H9 (cell line): ENCODE results near the gene SIGLEC1. TPM values are rescaled to one million over a fixed set of nuclear protein-coding genes. Genes with fewer than 3 reads are reported as not detected.

Source experiments
- DNase-seq: peaks from one replicate; pipeline ENCODE4 v3.0.0-alpha.2; 2017
- H2AFZ ChIP-seq: one replicate; pipeline ENCODE4 v1.6.1; 2013; ENCODE audit warnings: mild to moderate bottlenecking, low read length, control low read depth, moderate library complexity
- H2AK5ac ChIP-seq: 2 replicates; pipeline ENCODE4 v1.6.1; 2013; ENCODE audit warnings: low read length, control low read depth, mixed read lengths; ENCODE audit not compliant: insufficient read length
- H2BK120ac ChIP-seq: one replicate; pipeline ENCODE4 v1.6.1; 2013; ENCODE audit warnings: low read depth, mild to moderate bottlenecking, low read length, control low read depth, inconsistent platforms; ENCODE audit not compliant: poor library complexity, severe bottlenecking
- H2BK12ac ChIP-seq: 2 replicates; pipeline ENCODE4 v1.6.1; 2013; ENCODE audit warnings: low read length, control low read depth, mixed read lengths, low read depth; ENCODE audit not compliant: insufficient read length
- H2BK15ac ChIP-seq: 2 replicates; pipeline ENCODE4 v1.6.1; 2013; ENCODE audit warnings: low read depth, low read length, control low read depth
- H2BK20ac ChIP-seq: one replicate; pipeline ENCODE4 v1.6.1; 2013; ENCODE audit warnings: low read depth, mild to moderate bottlenecking, low read length, control low read depth, inconsistent platforms; ENCODE audit not compliant: poor library complexity, severe bottlenecking
- H2BK5ac ChIP-seq: 2 replicates; pipeline ENCODE4 v1.6.1; 2013; ENCODE audit warnings: low read length, control low read depth, mixed read lengths; ENCODE audit not compliant: insufficient read length
- H3K14ac ChIP-seq: 2 replicates; pipeline ENCODE4 v1.6.1; 2013; ENCODE audit warnings: low read length, control low read depth; ENCODE audit not compliant: insufficient read depth
- H3K18ac ChIP-seq: 2 replicates; pipeline ENCODE4 v1.6.1; 2013; ENCODE audit warnings: low read depth, mild to moderate bottlenecking, mixed read lengths, low read length, control low read depth; ENCODE audit not compliant: insufficient read length
- H3K23ac ChIP-seq: 2 replicates; pipeline ENCODE4 v1.6.1; 2013; ENCODE audit warnings: low read length, control low read depth, mixed read lengths, low read depth; ENCODE audit not compliant: insufficient read length
- H3K23me2 ChIP-seq: 2 replicates; pipeline ENCODE4 v1.6.1; 2013; ENCODE audit warnings: low read depth, mild to moderate bottlenecking, mixed read lengths, low read length, control low read depth; ENCODE audit not compliant: insufficient read length, poor library complexity, severe bottlenecking
- H3K27ac ChIP-seq: 2 replicates; pipeline ENCODE4 v1.5.1; 2013; ENCODE audit warnings: low read length, control low read depth, mixed read lengths, low read depth; ENCODE audit not compliant: insufficient read length
- H3K27me3 ChIP-seq: 2 replicates; pipeline ENCODE4 v1.6.1; 2013; ENCODE audit warnings: low read length, control low read depth, inconsistent platforms; ENCODE audit not compliant: insufficient read depth
- H3K4ac ChIP-seq: 2 replicates; pipeline ENCODE4 v1.6.1; 2013; ENCODE audit warnings: low read depth, mild to moderate bottlenecking, control low read depth, inconsistent platforms, low read length, moderate library complexity
- H3K4me1 ChIP-seq: 2 replicates; pipeline ENCODE4 v1.6.1; 2013; ENCODE audit warnings: low read length, control low read depth, inconsistent platforms; ENCODE audit not compliant: insufficient read depth
- H3K4me2 ChIP-seq: 2 replicates; pipeline ENCODE4 v1.6.1; 2013; ENCODE audit warnings: low read length, control low read depth, mixed read lengths; ENCODE audit not compliant: insufficient read length, insufficient read depth
- H3K56ac ChIP-seq: 2 replicates; pipeline ENCODE4 v1.6.1; 2013; ENCODE audit warnings: low read depth, mild to moderate bottlenecking, mixed read lengths, low read length, control low read depth; ENCODE audit not compliant: insufficient read length
- H3K79me1 ChIP-seq: 2 replicates; pipeline ENCODE4 v1.6.1; 2013; ENCODE audit warnings: low read depth, mild to moderate bottlenecking, moderate library complexity, low read length, control low read depth, inconsistent platforms; ENCODE audit not compliant: insufficient read depth, poor library complexity, severe bottlenecking
- H3K79me2 ChIP-seq: 2 replicates; pipeline ENCODE4 v1.6.1; 2013; ENCODE audit warnings: low read length, control low read depth, inconsistent platforms; ENCODE audit not compliant: insufficient read depth
- H3K9ac ChIP-seq: 2 replicates; pipeline ENCODE4 v1.6.1; 2013; ENCODE audit warnings: low read length, control low read depth, mixed read lengths; ENCODE audit not compliant: insufficient read length; ENCODE audit errors: extremely low read depth
- H3K9me3 ChIP-seq: one replicate; pipeline ENCODE4 v1.6.1; 2013; ENCODE audit warnings: low read depth, low read length, inconsistent platforms; ENCODE audit not compliant: control insufficient read depth
- H3T11ph ChIP-seq: one replicate; pipeline ENCODE4 v1.6.1; 2013; ENCODE audit warnings: mild to moderate bottlenecking, low read length, control low read depth, inconsistent platforms
- H4K20me1 ChIP-seq: one replicate; pipeline ENCODE4 v1.6.1; 2013; ENCODE audit not compliant: control insufficient read depth, insufficient read length, insufficient read depth
- H4K5ac ChIP-seq: 2 replicates; pipeline ENCODE4 v1.6.1; 2013; ENCODE audit warnings: low read depth, mild to moderate bottlenecking, mixed read lengths, low read length, control low read depth; ENCODE audit not compliant: insufficient read length
- H4K8ac ChIP-seq: replicated peaks from 2 replicates; pipeline ENCODE4 v1.6.1; 2013; ENCODE audit warnings: low read length, control low read depth, mixed read lengths, low read depth; ENCODE audit not compliant: insufficient read length
- H4K91ac ChIP-seq: 2 replicates; pipeline ENCODE4 v1.6.1; 2013; ENCODE audit warnings: low read depth, mild to moderate bottlenecking, moderate library complexity, mixed read lengths, low read length, control low read depth; ENCODE audit not compliant: insufficient read length
- H3K27ac Mint-ChIP-seq, 3 experiments: 2 replicates in 2 of 3; 3 replicates in 1 of 3; pipeline ENCODE4 v1.8.0; 2020 to 2021; ENCODE audit warnings: mixed read lengths in 3 of 3, mild to moderate bottlenecking in 1 of 3, moderate library complexity in 1 of 3
- H3K27me3 Mint-ChIP-seq: 2 replicates; pipeline ENCODE4 v1.8.0; 2021; ENCODE audit warnings: low read depth, mild to moderate bottlenecking, moderate library complexity, mixed read lengths
- H3K36me3 Mint-ChIP-seq, 3 experiments: 2 replicates in 2 of 3; 3 replicates in 1 of 3; pipeline ENCODE4 v1.8.0; 2020 to 2021; ENCODE audit warnings: low read depth in 3 of 3, mixed read lengths in 3 of 3; ENCODE audit not compliant: insufficient read depth in 1 of 3
- H3K4me1 Mint-ChIP-seq, 2 experiments: 2 replicates each; pipeline ENCODE4 v1.8.0; 2020; ENCODE audit warnings: mixed read lengths in 2 of 2
- H3K4me3 Mint-ChIP-seq, 2 experiments: 2 replicates in 1 of 2; 3 replicates in 1 of 2; pipeline ENCODE4 v1.8.0; 2020 to 2021; ENCODE audit warnings: mild to moderate bottlenecking in 2 of 2, mixed read lengths in 2 of 2, moderate library complexity in 1 of 2
- H3K9me3 Mint-ChIP-seq, 2 experiments: 2 replicates in 1 of 2; 3 replicates in 1 of 2; pipeline ENCODE4 v1.8.0; 2020; ENCODE audit warnings: mild to moderate bottlenecking in 2 of 2, mixed read lengths in 2 of 2, moderate library complexity in 1 of 2
- CTCF ChIP-seq: fragments of 200-600 bp; sonication (generic); conservative IDR thresholded peaks from 3 replicates; pipeline ENCODE4 v1.8.0; 2021; ENCODE audit warnings: antibody characterized with exemption, mild to moderate bottlenecking
- WGBS: extraction: QIAGEN DNeasy Blood & Tissue Kit; methylation state at CpG from one replicate; pipeline ENCODE4 v1.1.7; 2013; ENCODE audit warnings: missing lambda C conversion rate, low lambda C conversion rate, mixed read lengths; ENCODE audit not compliant: insufficient read length; ENCODE audit errors: extremely low coverage; 5-methylcytosine and 5-hydroxymethylcytosine counted together
- total RNA-seq: library from RNA; stranded (reverse); gene quantifications from 2 replicates; pipeline ENCODE4 v1.2.1, GENCODE V29; 2021

SIGLEC1 gene
- total RNA-seq, 1 experiment from 2014 or later = not detected

GRCh38 chr20:3744037-3744436 is 31.6 kb upstream of the SIGLEC1 start:
- Mint-ChIP-seq H3K27ac (no peak overlapping the region), H3K27me3 (peaks cover 42% of the 10 kb centered on the region), H3K36me3 (no peaks in the 10 kb centered on the region), H3K9me3 (no peaks in the 10 kb centered on the region), H3K4me1 (peaks cover 17 to 32% of the 10 kb centered on the region in 2 experiments), H3K4me3 (peak overlapping the region; percentile 80 to 86; a peak in 4 of 5 replicates)
- Histone ChIP-seq H3T11ph (no peak overlapping the region), H4K20me1 (no peaks in the 10 kb centered on the region), H2BK5ac (no peak overlapping the region), H3K23ac (no peak overlapping the region), H2AFZ (no peak overlapping the region), H3K4ac (no peak overlapping the region), H3K79me2 (no peaks in the 10 kb centered on the region), H3K79me1 (no peaks in the 10 kb centered on the region), H2BK120ac (no peak overlapping the region), H3K56ac (no peak overlapping the region), H3K27ac (no peak overlapping the region), H3K9ac (no peak overlapping the region), H3K18ac (no peak overlapping the region), H4K8ac (no peak overlapping the region), H4K91ac (no peak overlapping the region), H3K9me3 (no peaks in the 10 kb centered on the region), H3K27me3 (no peaks in the 10 kb centered on the region), H3K23me2 (peaks cover 11% of the 10 kb centered on the region), H2AK5ac (no peak overlapping the region), H2BK20ac (no peak overlapping the region), H2BK12ac (no peak overlapping the region), H2BK15ac (no peak overlapping the region), H3K14ac (no peak overlapping the region), H4K5ac (no peak overlapping the region), H3K4me2 (peak overlapping the region; percentile 66), H3K4me1 (peaks cover 3% of the 10 kb centered on the region; the same call in 1 of the 2 replicates)
- DNase-seq = no peak
- no CpG with 5 or more reads among the region's 1 CpG for WGBS
- TF ChIP-seq CTCF = no peak
